ENCODE results near the gene COPG1.

DNA sequence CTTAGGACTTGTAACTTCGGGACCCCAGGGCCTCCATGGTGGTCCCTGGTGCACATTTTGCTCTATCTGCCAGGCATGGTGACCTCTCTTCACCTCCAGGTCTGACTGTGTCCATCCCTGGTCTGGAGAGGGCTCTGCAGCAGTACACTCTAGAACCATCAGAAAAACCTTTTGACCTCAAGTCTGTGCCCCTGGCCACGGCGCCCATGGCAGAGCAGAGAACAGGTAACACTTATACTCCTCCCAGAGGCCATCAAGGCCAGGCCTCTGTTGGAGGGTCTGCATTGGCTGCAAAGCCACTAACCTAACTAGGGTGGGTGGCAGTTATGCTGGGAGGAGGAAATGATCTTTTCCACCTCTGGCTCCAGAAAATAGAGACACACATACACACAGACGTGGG, 19.0 kb downstream of the COPG1 start:
- TF ChIP-seq, protein P1, sequence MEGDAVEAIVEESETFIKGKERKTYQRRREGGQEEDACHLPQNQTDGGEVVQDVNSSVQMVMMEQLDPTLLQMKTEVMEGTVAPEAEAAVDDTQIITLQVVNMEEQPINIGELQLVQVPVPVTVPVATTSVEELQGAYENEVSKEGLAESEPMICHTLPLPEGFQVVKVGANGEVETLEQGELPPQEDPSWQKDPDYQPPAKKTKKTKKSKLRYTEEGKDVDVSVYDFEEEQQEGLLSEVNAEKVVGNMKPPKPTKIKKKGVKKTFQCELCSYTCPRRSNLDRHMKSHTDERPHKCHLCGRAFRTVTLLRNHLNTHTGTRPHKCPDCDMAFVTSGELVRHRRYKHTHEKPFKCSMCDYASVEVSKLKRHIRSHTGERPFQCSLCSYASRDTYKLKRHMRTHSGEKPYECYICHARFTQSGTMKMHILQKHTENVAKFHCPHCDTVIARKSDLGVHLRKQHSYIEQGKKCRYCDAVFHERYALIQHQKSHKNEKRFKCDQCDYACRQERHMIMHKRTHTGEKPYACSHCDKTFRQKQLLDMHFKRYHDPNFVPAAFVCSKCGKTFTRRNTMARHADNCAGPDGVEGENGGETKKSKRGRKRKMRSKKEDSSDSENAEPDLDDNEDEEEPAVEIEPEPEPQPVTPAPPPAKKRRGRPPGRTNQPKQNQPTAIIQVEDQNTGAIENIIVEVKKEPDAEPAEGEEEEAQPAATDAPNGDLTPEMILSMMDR (IDR thresholded peaks at IDR 0.05) = no peak
- no peak for TF ChIP-seq POLR2A (IDR thresholded peaks at IDR 0.05)
